H1 (cell line): ENCODE data around the gene ECT2L. TPM values are rescaled to one million over a fixed set of nuclear protein-coding genes. Genes with fewer than 3 reads are reported as not detected.

Source experiments
- CTCF ChIA-PET: fragments of 300-600 bp; sonication (Branson Sonifier 250); formaldehyde crosslinking; loops from one replicate; lab custom pipeline; 2021; ENCODE audit not compliant: partially characterized antibody; lab: Charles Lee
- POLR2A ChIA-PET: fragments of 300-600 bp; sonication (Branson Sonifier 250); formaldehyde crosslinking; loops from one replicate; lab custom pipeline; 2021; ENCODE audit warnings: inconsistent platforms; ENCODE audit not compliant: partially characterized antibody; lab: Charles Lee
- DNase-seq, 2 experiments: peaks; one replicate each; pipeline versions ENCODE4 v3.0.0 to v3.0.0-alpha.2; 2010 to 2022; ENCODE audit warnings: low spot score in 2 of 2, low read depth in 1 of 2, mixed read lengths in 1 of 2
- FAIRE-seq: peaks from 2 replicates; lab custom pipeline; 2011; peaks lifted over from hg19 to GRCh38; lab: Jason Lieb, UNC
- H2AFZ ChIP-seq: 2 replicates; pipeline ENCODE4 v1.8.1; 2012; ENCODE audit warnings: low read length, inconsistent platforms
- H2AK5ac ChIP-seq: 2 replicates; pipeline ENCODE4 v1.6.1; 2013; ENCODE audit warnings: low read depth, low read length
- H2BK120ac ChIP-seq: replicated peaks from 2 replicates; pipeline ENCODE3; 2013; ENCODE audit warnings: low read depth, low read length, inconsistent platforms
- H2BK12ac ChIP-seq: 2 replicates; pipeline ENCODE4 v1.6.1; 2013; ENCODE audit warnings: low read depth, low read length
- H2BK15ac ChIP-seq: 2 replicates; pipeline ENCODE4 v1.6.1; 2013; ENCODE audit warnings: low read length
- H2BK20ac ChIP-seq: 2 replicates; pipeline ENCODE4 v1.6.1; 2013; ENCODE audit warnings: low read length
- H2BK5ac ChIP-seq: 2 replicates; pipeline ENCODE4 v1.6.1; 2013; ENCODE audit warnings: low read depth, low read length
- H3K14ac ChIP-seq: 2 replicates; pipeline ENCODE4 v1.6.1; 2013; ENCODE audit warnings: inconsistent platforms; ENCODE audit not compliant: insufficient read length
- H3K18ac ChIP-seq: 2 replicates; pipeline ENCODE4 v1.6.1; 2013; ENCODE audit warnings: low read length; ENCODE audit errors: extremely low read depth
- H3K23ac ChIP-seq: 2 replicates; pipeline ENCODE4 v1.6.1; 2013; ENCODE audit warnings: inconsistent platforms; ENCODE audit not compliant: insufficient read length
- H3K23me2 ChIP-seq: 2 replicates; pipeline ENCODE4 v1.6.1; 2013; ENCODE audit warnings: low read depth, low read length
- H3K27ac ChIP-seq: 2 replicates; pipeline ENCODE4 v1.6.1; 2011; ENCODE audit warnings: low read depth, low read length, inconsistent platforms
- H3K27me3 ChIP-seq, 4 experiments: replicated peaks in 1 of 4; 1 replicate in 1 of 4; 2 replicates in 3 of 4; pipeline versions ENCODE4 v1.6.1 to v1.8.1; 2011 to 2013; ENCODE audit warnings: low read length in 3 of 4, mild to moderate bottlenecking in 3 of 4, inconsistent platforms in 2 of 4, mixed read lengths in 2 of 4, moderate library complexity in 1 of 4; ENCODE audit not compliant: control insufficient read depth in 3 of 4, insufficient read depth in 3 of 4; ENCODE audit errors: extremely low read depth in 1 of 4
- H3K36me3 ChIP-seq, 4 experiments: 2 replicates each; pipeline versions ENCODE4 v1.6.1 to v1.8.1; 2011 to 2013; ENCODE audit warnings: mild to moderate bottlenecking in 4 of 4, low read length in 3 of 4, moderate library complexity in 2 of 4, control low read depth in 1 of 4, inconsistent platforms in 1 of 4; ENCODE audit not compliant: insufficient read depth in 4 of 4, control insufficient read depth in 2 of 4
- H3K4ac ChIP-seq: replicated peaks from 2 replicates; pipeline ENCODE3; 2013; ENCODE audit warnings: low read length, low read depth, mixed read lengths, inconsistent platforms; ENCODE audit not compliant: insufficient read length
- H3K4me1 ChIP-seq, 4 experiments: replicated peaks in 1 of 4; 1 replicate in 1 of 4; 2 replicates in 3 of 4; pipeline versions ENCODE4 v1.6.1 to v1.8.1; 2011 to 2013; ENCODE audit warnings: low read length in 3 of 4, inconsistent platforms in 2 of 4, mixed read lengths in 1 of 4; ENCODE audit not compliant: insufficient read depth in 4 of 4, control insufficient read depth in 3 of 4
- H3K4me2 ChIP-seq, 2 experiments: 2 replicates each; pipeline versions ENCODE4 v1.6.1 to v1.8.1; 2011 to 2013; ENCODE audit warnings: low read depth in 2 of 2, low read length in 2 of 2, control low read depth in 1 of 2, inconsistent platforms in 1 of 2, mild to moderate bottlenecking in 1 of 2; ENCODE audit not compliant: insufficient read depth in 1 of 2
- H3K4me3 ChIP-seq, 4 experiments: fragments of 200-600, 300-600 bp in 1 of 4; sonication (generic), shearing (Covaris generic), sonication (Bioruptor Twin) in 1 of 4; 2 replicates each; pipeline versions ENCODE4 v1.5.1 to v1.8.1; 2011 to 2016; ENCODE audit warnings: low read length in 4 of 4, low read depth in 3 of 4, control low read depth in 2 of 4, inconsistent platforms in 2 of 4, mild to moderate bottlenecking in 2 of 4, mixed read lengths in 1 of 4, moderate library complexity in 1 of 4; ENCODE audit not compliant: insufficient read depth in 2 of 4; ENCODE audit errors: extremely low read depth in 1 of 4
- H3K56ac ChIP-seq: replicated peaks from 2 replicates; pipeline ENCODE3; 2013; ENCODE audit warnings: low read depth, mild to moderate bottlenecking, mixed read lengths, low read length, inconsistent platforms; ENCODE audit not compliant: insufficient read length
- H3K79me1 ChIP-seq: 2 replicates; pipeline ENCODE4 v1.6.1; 2013; ENCODE audit warnings: low read depth, low read length, control low read depth
- H3K79me2 ChIP-seq, 2 experiments: 2 replicates each; pipeline versions ENCODE4 v1.6.1 to v1.8.1; 2012 to 2013; ENCODE audit warnings: low read length in 2 of 2, mild to moderate bottlenecking in 2 of 2, inconsistent platforms in 1 of 2; ENCODE audit not compliant: insufficient read depth in 2 of 2, control insufficient read depth in 1 of 2
- H3K9ac ChIP-seq, 4 experiments: replicated peaks in 1 of 4; 1 replicate in 1 of 4; 2 replicates in 3 of 4; pipeline versions ENCODE4 v1.6.1 to v1.8.1; 2011 to 2013; ENCODE audit warnings: low read depth in 3 of 4, low read length in 3 of 4, control low read depth in 2 of 4, mild to moderate bottlenecking in 2 of 4, moderate library complexity in 2 of 4, inconsistent platforms in 1 of 4; ENCODE audit errors: extremely low read depth in 1 of 4
- H3K9me3 ChIP-seq, 2 experiments: 2 replicates each; pipeline versions ENCODE4 v1.6.1 to v1.8.1; 2012 to 2013; ENCODE audit warnings: mild to moderate bottlenecking in 2 of 2, moderate library complexity in 2 of 2, control low read depth in 1 of 2, inconsistent platforms in 1 of 2, low read depth in 1 of 2, low read length in 1 of 2, mixed read lengths in 1 of 2; ENCODE audit not compliant: insufficient read depth in 2 of 2
- H4K20me1 ChIP-seq, 2 experiments: replicated peaks in 1 of 2; 2 replicates each; pipeline versions ENCODE3 to v1.8.1; 2011 to 2013; ENCODE audit warnings: inconsistent platforms in 2 of 2, low read length in 2 of 2, mild to moderate bottlenecking in 1 of 2; ENCODE audit not compliant: insufficient read depth in 2 of 2, control insufficient read depth in 1 of 2
- H4K5ac ChIP-seq: 2 replicates; pipeline ENCODE4 v1.6.1; 2013; ENCODE audit warnings: low read length, low read depth, mixed read lengths, inconsistent platforms; ENCODE audit not compliant: insufficient read length
- H4K8ac ChIP-seq: 2 replicates; pipeline ENCODE4 v1.8.0; 2013; ENCODE audit warnings: mild to moderate bottlenecking, moderate library complexity, low read length, inconsistent platforms; ENCODE audit not compliant: insufficient read depth; ENCODE audit errors: extremely low read depth
- H4K91ac ChIP-seq: replicated peaks from 2 replicates; pipeline ENCODE3; 2013; ENCODE audit warnings: low read length, mixed read lengths, inconsistent platforms; ENCODE audit not compliant: insufficient read length
- ASH2L ChIP-seq: fragments of 200-600, 300-600 bp; sonication (generic); IDR thresholded peaks from one replicate; pipeline ENCODE4 v1.7.1; 2017; ENCODE audit warnings: low read length
- CHD1 ChIP-seq: IDR thresholded peaks from 2 replicates; pipeline ENCODE4 v1.6.1; 2012; ENCODE audit warnings: low read depth, low read length, improper control_type of control experiment
- EGR1 ChIP-seq: IDR thresholded peaks from 2 replicates; pipeline ENCODE4 v1.6.1; 2011; ENCODE audit warnings: low read depth, low read length, borderline replicate concordance
- EP300 ChIP-seq, 2 experiments: IDR thresholded peaks; 1 replicate in 1 of 2; 2 replicates in 1 of 2; pipeline ENCODE4 v1.6.1; 2011 to 2012; ENCODE audit warnings: low read depth in 2 of 2, low read length in 2 of 2, mild to moderate bottlenecking in 2 of 2, borderline replicate concordance in 1 of 2, inconsistent platforms in 1 of 2, moderate library complexity in 1 of 2
- FOSL1 ChIP-seq: IDR thresholded peaks from 2 replicates; pipeline ENCODE4 v1.6.1; 2011; ENCODE audit warnings: mild to moderate bottlenecking, low read depth, low read length, moderate library complexity; ENCODE audit not compliant: insufficient read depth
- JUND ChIP-seq: IDR thresholded peaks from 2 replicates; pipeline ENCODE4 v1.6.1; 2011; ENCODE audit warnings: mild to moderate bottlenecking, improper control_type of control experiment, low read length
- KDM4A ChIP-seq: IDR thresholded peaks from one replicate; pipeline ENCODE4 v1.7.1; 2012; ENCODE audit warnings: low read depth, mild to moderate bottlenecking, moderate library complexity, low read length, inconsistent platforms; ENCODE audit not compliant: severe bottlenecking
- NRF1 ChIP-seq: IDR thresholded peaks from 2 replicates; pipeline ENCODE4 v1.6.1; 2011; ENCODE audit warnings: mild to moderate bottlenecking, low read depth, low read length, improper control_type of control experiment
- POLR2AphosphoS5 ChIP-seq: IDR thresholded peaks from 2 replicates; pipeline ENCODE4 v1.6.1; 2011; ENCODE audit warnings: low read depth, low read length
- SRF ChIP-seq: IDR thresholded peaks from 2 replicates; pipeline ENCODE4 v1.6.1; 2011; ENCODE audit warnings: mild to moderate bottlenecking, low read depth, low read length, moderate library complexity
- SUZ12 ChIP-seq: fragments of 200-600 bp; sonication (generic); IDR thresholded peaks from 2 replicates; pipeline ENCODE4 v1.6.1; 2012; ENCODE audit warnings: mild to moderate bottlenecking, inconsistent platforms, low read length, moderate library complexity, mixed read lengths
- TAF1 ChIP-seq: IDR thresholded peaks from 2 replicates; pipeline ENCODE4 v1.6.1; 2011; ENCODE audit warnings: mild to moderate bottlenecking, low read depth, low read length
- TCF12 ChIP-seq: IDR thresholded peaks from 2 replicates; pipeline ENCODE4 v1.6.1; 2011; ENCODE audit warnings: low read depth, mild to moderate bottlenecking, low read length
- YY1 ChIP-seq: IDR thresholded peaks from 2 replicates; pipeline ENCODE4 v1.6.1; 2011; ENCODE audit warnings: low read depth, mild to moderate bottlenecking, low read length
- ZNF274 ChIP-seq: IDR thresholded peaks from 2 replicates; pipeline ENCODE4 v1.7.0; 2012; ENCODE audit warnings: low read length, borderline replicate concordance; ENCODE audit errors: extremely low read depth
- WGBS, 2 experiments: shearing (Covaris generic) in 1 of 2; methylation state at CpG; one replicate each; pipeline versions ENCODE4 v1.1.6 to v1.1.7; 2013 to 2015; ENCODE audit warnings: low lambda C conversion rate in 2 of 2, mixed read lengths in 2 of 2, inconsistent platforms in 1 of 2, low coverage in 1 of 2, missing lambda C conversion rate in 1 of 2; ENCODE audit not compliant: insufficient replicate concordance in 2 of 2, insufficient coverage in 1 of 2, insufficient read length in 1 of 2; ENCODE audit errors: extremely low coverage in 1 of 2, missing lambda C conversion rate in 1 of 2; 5-methylcytosine and 5-hydroxymethylcytosine counted together
- polyA plus RNA-seq, 7 experiments: library from polyadenylated mRNA; depleted of rRNA in 3 of 7; stranded (reverse) in 5 of 7; unstranded in 2 of 7; fragments of >200 nt in 5 of 7; fragments of 200-250 nt in 2 of 7; gene quantifications; 1 replicate in 5 of 7; 2 replicates in 1 of 7; 4 replicates in 1 of 7; pipeline versions ENCODE4 v1.2.1 to v1.2.3, GENCODE V29; 2011 to 2013; ENCODE audit warnings: missing spikeins in 2 of 7, mixed read lengths in 2 of 7
- total RNA-seq: library from RNA; stranded (reverse); fragmentation: NEBNext Ultra II Directional; extraction: Animal tissue kit (Norgen Biotek cat#: 25700); gene quantifications from 2 replicates; pipeline ENCODE4 v1.2.1, GENCODE V29; 2021

Gene ECT2L
- total and polyA plus RNA-seq, 2 of the 8 experiments (the other 6 are each of a cell fraction or from before 2014, with no cell fraction given): not detected

GRCh38 chr6:138797806-138798446 lies 2.0 kb downstream of the ECT2L start:
- ChIA-PET POLR2A (no interaction called here), CTCF (interaction anchor here (0.6 to 1.6 kb wide), 2 partner anchors 32 to 590 kb away, joined by 3 to 5 read pairs; no protein-coding TSS in a partner anchor)
- H3K79me1 ChIP-seq: no peaks in the 10 kb centered on the region
- H2AFZ ChIP-seq: no peak overlapping the region
- H4K5ac ChIP-seq: no peak overlapping the region
- no peak overlapping the region for H3K23ac ChIP-seq
- H3K4me2 ChIP-seq: no peak overlapping the region
- FAIRE-seq (no peak), DNase-seq (no peak)
- no peak overlapping the region for H2BK5ac ChIP-seq
- no peak overlapping the region for H2BK20ac ChIP-seq
- H4K20me1 ChIP-seq: no peaks in the 10 kb centered on the region
- H3K56ac ChIP-seq: no peak overlapping the region
- no peak overlapping the region for H3K27ac ChIP-seq
- H4K91ac ChIP-seq: no peak overlapping the region
- H2BK120ac ChIP-seq: no peak overlapping the region
- H2BK15ac ChIP-seq: no peak overlapping the region
- H3K18ac ChIP-seq: no peak overlapping the region
- H3K4me3 ChIP-seq: no peak overlapping the region
- no peak overlapping the region for H4K8ac ChIP-seq
- WGBS, 2 experiments: 86% methylated on average over 4 of the region's 4 CpGs; no CpG with 5 or more reads in 1 of the 2 experiments
- H3K9me3 ChIP-seq: no peaks in the 10 kb centered on the region
- no peaks in the 10 kb centered on the region; a peak in 1 of 7 replicates for H3K4me1 ChIP-seq
- H3K4ac ChIP-seq: no peak overlapping the region
- no peaks in the 10 kb centered on the region for H3K79me2 ChIP-seq
- H3K23me2 ChIP-seq: peaks cover 8% of the 10 kb centered on the region
- no peaks in the 10 kb centered on the region; a peak in 2 of 7 replicates for H3K27me3 ChIP-seq
- no peak overlapping the region for H3K9ac ChIP-seq
- H3K14ac ChIP-seq: no peak overlapping the region
- no peak overlapping the region for H2BK12ac ChIP-seq
- H2AK5ac ChIP-seq: no peak overlapping the region
- H3K36me3 ChIP-seq: no peaks in the 10 kb centered on the region
- no peak for TF ChIP-seq POLR2AphosphoS5
- no peak for TF ChIP-seq ZNF274
- TF ChIP-seq NRF1: no peak
- TF ChIP-seq EGR1: no peak
- no peak for TF ChIP-seq SUZ12
- no peak for TF ChIP-seq YY1
- TF ChIP-seq ASH2L: no peak
- no peak for TF ChIP-seq TAF1
- TF ChIP-seq JUND: no peak
- no peak for TF ChIP-seq KDM4A
- no peak for TF ChIP-seq CHD1
- TF ChIP-seq EP300 (IDR thresholded peaks at IDR 0.05; ENCODE audit: borderline replicate concordance in 1 of 2, low read depth in 2 of 2, low read length in 2 of 2): no peak
- TF ChIP-seq FOSL1: no peak
- TF ChIP-seq TCF12: no peak
- no peak for TF ChIP-seq SRF
